ENCODE results near the gene ATG7. TPM values are rescaled to one million over a fixed set of nuclear protein-coding genes. Genes with fewer than 3 reads are reported as not detected.
A peak's percentile ranks its signal among the peaks of the same experiment; 100 is the strongest.

ATG7 gene
- total and polyA plus RNA-seq, 3 experiments from 2014 or later: 13.8 to 28.2 (median 28.0) TPM

- no peak for DNase-seq
- Mint-ChIP-seq H3K4me3 (no peak overlapping the region), H3K36me3 (peaks cover 0 to 23% (median 8%) of the 10 kb centered on the region in 3 donors), H3K27ac (peak overlapping the region in 7 of 8 donors; percentile 36 to 99 (median 80)), H3K27me3 (no peaks in the 10 kb centered on the region), H3K4me1 (peaks cover 55 to 71% (median 56%) of the 10 kb centered on the region in 3 donors), H3K9me3 (no peaks in the 10 kb centered on the region)
- CTCF ChIA-PET: interaction anchor here (1.1 kb wide), 1 partner anchor 9 kb away, joined by 4 read pairs; no protein-coding TSS in a partner anchor
- peaks cover 50% of the 10 kb centered on the region for H3K4me1 ChIP-seq (ENCODE audit: insufficient read depth, low read length)
- no peaks in the 10 kb centered on the region for H3K27me3 ChIP-seq (ENCODE audit: insufficient read depth, low read length, poor library complexity, severe bottlenecking)
- POLR2A ChIA-PET: interaction anchor here (0.6 to 1.2 kb wide), 2 partner anchors 16 to 39 kb away, joined by 3 to 4 read pairs; partner anchors contain the start of gene ATG7
- H3K9me3 ChIP-seq (ENCODE audit: low read length): no peaks in the 10 kb centered on the region
- H3K27ac ChIP-seq (ENCODE audit: low read depth, low read length): peak overlapping the region; percentile 65
- H3K36me3 ChIP-seq (ENCODE audit: insufficient read depth, low read length): no peaks in the 10 kb centered on the region
- H3K4me3 ChIP-seq (ENCODE audit: low read length): no peak overlapping the region
Measured at GRCh38 chr3:11288021-11288491, 15.9 kb downstream of the ATG7 start.

GRCh38 chr3:11288786-11289637, 16.8 kb downstream of the ATG7 start:
- H3K27me3 Mint-ChIP-seq: no peaks in the 10 kb centered on the region
- peaks cover 50% of the 10 kb centered on the region for H3K4me1 ChIP-seq (ENCODE audit: insufficient read depth, low read length)
- ChIA-PET CTCF (interaction anchor here (1.1 kb wide), 1 partner anchor 10 kb away, joined by 4 read pairs; no protein-coding TSS in a partner anchor), POLR2A (interaction anchor here (0.6 to 1.2 kb wide), 2 partner anchors 17 to 1282 kb away, joined by 4 to 9 read pairs; partner anchors contain the start of gene ATG7)
- no peaks in the 10 kb centered on the region for H3K9me3 Mint-ChIP-seq
- H3K27ac ChIP-seq (ENCODE audit: low read depth, low read length): peak overlapping the region; percentile 65
- H3K36me3 ChIP-seq (ENCODE audit: insufficient read depth, low read length): no peaks in the 10 kb centered on the region
- peak overlapping the region; percentile 10 to 70 (median 42) for H3K4me3 Mint-ChIP-seq
- peaks cover 55 to 71% (median 56%) of the 10 kb centered on the region in 3 donors for H3K4me1 Mint-ChIP-seq
- H3K27me3 ChIP-seq (ENCODE audit: insufficient read depth, low read length, poor library complexity, severe bottlenecking): no peaks in the 10 kb centered on the region
- peak in 1 of 5 donors; percentile 26 for DNase-seq
- no peak overlapping the region for H3K4me3 ChIP-seq (ENCODE audit: low read length)
- no peaks in the 10 kb centered on the region for H3K9me3 ChIP-seq (ENCODE audit: low read length)
- peak overlapping the region; percentile 80 to 99 (median 93) for H3K27ac Mint-ChIP-seq
- H3K36me3 Mint-ChIP-seq: peaks cover 0 to 14% (median 5%) of the 10 kb centered on the region in 3 donors

DNA sequence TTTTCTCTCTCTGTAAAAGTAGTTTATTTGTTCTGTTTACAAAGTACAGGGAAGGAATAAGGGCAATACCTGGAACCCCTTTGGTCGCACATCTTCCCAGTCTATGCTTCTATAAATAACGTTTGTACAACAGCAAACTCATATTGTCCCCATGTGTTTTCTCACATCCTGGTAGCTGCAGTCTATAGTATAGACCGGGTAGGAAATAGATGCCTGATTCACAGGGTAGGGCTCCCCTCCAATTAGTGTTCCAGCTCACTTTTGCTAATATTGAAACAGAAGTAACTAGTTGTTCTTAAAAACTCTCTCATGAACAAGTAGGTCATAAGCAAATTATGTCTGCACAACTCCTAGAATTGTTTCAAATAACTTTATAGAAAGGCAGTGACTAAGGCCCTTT, 17.7 kb downstream of the ATG7 start:
- peak overlapping the region in 7 of 8 donors; percentile 80 to 99 (median 95) for H3K27ac Mint-ChIP-seq
- CTCF ChIA-PET: interaction anchor here (1.7 kb wide), 1 partner anchor 8 kb away, joined by 3 read pairs; no protein-coding TSS in a partner anchor
- no peaks in the 10 kb centered on the region for H3K9me3 Mint-ChIP-seq
- H3K4me3 Mint-ChIP-seq: peak overlapping the region in 1 of 7 donors; percentile 70
- peaks cover 0 to 11% (median 4%) of the 10 kb centered on the region in 3 donors for H3K36me3 Mint-ChIP-seq
- peaks cover 55 to 71% (median 56%) of the 10 kb centered on the region in 3 donors for H3K4me1 Mint-ChIP-seq
- no peaks in the 10 kb centered on the region for H3K36me3 ChIP-seq (ENCODE audit: insufficient read depth, low read length)
- POLR2A ChIA-PET: no interaction called here
- H3K4me3 ChIP-seq (ENCODE audit: low read length): no peak overlapping the region
- H3K27me3 Mint-ChIP-seq: no peaks in the 10 kb centered on the region
- no peaks in the 10 kb centered on the region for H3K27me3 ChIP-seq (ENCODE audit: insufficient read depth, low read length, poor library complexity, severe bottlenecking)
- no peaks in the 10 kb centered on the region for H3K9me3 ChIP-seq (ENCODE audit: low read length)
- peak overlapping the region; percentile 34 for H3K27ac ChIP-seq (ENCODE audit: low read depth, low read length)
- H3K4me1 ChIP-seq (ENCODE audit: insufficient read depth, low read length): peaks cover 50% of the 10 kb centered on the region
- no peak for DNase-seq

DNA sequence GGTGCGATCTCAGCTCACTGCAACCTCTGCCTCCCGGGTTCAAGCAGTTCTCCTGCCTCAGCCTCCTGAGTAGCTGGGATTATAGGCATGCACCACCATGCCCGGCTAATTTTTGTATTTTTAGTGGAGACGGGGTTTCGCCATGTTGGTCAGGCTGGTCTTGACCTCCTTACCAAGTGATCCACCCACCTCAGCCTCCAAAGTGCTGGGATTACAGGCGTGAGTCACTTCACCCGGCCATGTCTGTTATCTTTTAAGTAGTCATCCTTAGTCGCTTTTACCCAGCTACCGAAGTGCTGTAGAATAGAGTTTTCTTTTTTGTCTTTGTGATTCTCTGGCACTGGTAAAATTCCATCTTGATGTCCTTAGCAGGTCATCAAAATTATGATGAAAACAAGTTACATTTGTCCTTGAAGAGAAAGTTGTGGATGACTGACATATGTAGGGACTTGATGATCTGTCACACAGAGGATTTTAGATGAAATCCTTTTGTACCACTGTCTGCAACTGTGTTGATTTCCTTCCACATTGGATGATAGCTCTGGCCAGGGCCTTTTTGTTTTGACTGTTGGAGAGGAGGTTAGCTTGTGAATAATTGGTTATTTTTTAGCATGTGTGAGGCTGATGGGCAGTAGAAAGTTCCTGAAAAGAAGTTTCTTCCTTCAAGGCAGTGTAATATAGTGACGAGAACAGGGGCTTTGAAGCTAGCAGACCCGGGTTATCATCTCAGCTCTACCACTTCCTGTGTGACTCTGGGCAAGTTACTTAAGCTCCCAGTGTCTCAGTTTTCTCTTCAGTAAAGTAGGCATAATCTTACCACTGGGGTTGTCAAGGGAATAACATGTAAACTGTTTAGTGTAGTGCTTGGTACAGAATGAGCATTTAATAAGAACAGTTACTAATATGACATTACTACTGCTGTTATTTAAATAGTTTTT, 18.8 kb downstream of the ATG7 start:
- peak overlapping the region; percentile 69 for H3K27ac ChIP-seq (ENCODE audit: low read depth, low read length)
- H3K4me1 ChIP-seq (ENCODE audit: insufficient read depth, low read length): peaks cover 50% of the 10 kb centered on the region
- ChIA-PET POLR2A (interaction anchor here (1.2 to 3.9 kb wide), 3 partner anchors 9 to 354 kb away, joined by 4 to 20 read pairs (median 6); partner anchors contain the start of gene ATG7), CTCF (interaction anchor here (0.7 to 1.7 kb wide), 3 partner anchors 9 to 53 kb away, joined by 3 to 7 read pairs (median 3); partner anchors contain the start of gene ATG7)
- no peaks in the 10 kb centered on the region for H3K36me3 ChIP-seq (ENCODE audit: insufficient read depth, low read length)
- peak; percentile 10 to 63 (median 49) for DNase-seq
- no peaks in the 10 kb centered on the region for H3K9me3 ChIP-seq (ENCODE audit: low read length)
- no peak overlapping the region for H3K4me3 ChIP-seq (ENCODE audit: low read length)
- Mint-ChIP-seq H3K9me3 (no peaks in the 10 kb centered on the region), H3K4me3 (peak overlapping the region in 6 of 7 donors; percentile 58 to 71 (median 66)), H3K27me3 (no peaks in the 10 kb centered on the region), H3K27ac (peak overlapping the region; percentile 88 to 99 (median 95)), H3K4me1 (peaks cover 54 to 61% (median 56%) of the 10 kb centered on the region in 3 donors), H3K36me3 (peaks cover 0 to 9% (median 5%) of the 10 kb centered on the region in 3 donors)
- H3K27me3 ChIP-seq (ENCODE audit: insufficient read depth, low read length, poor library complexity, severe bottlenecking): no peaks in the 10 kb centered on the region

GRCh38 chr3:11291808-11292207, 19.6 kb downstream of the ATG7 start:
- DNase-seq: no peak
- Histone ChIP-seq H3K4me3 (ENCODE audit: low read length) (no peak overlapping the region), H3K9me3 (ENCODE audit: low read length) (no peaks in the 10 kb centered on the region), H3K27me3 (ENCODE audit: insufficient read depth, low read length, poor library complexity, severe bottlenecking) (no peaks in the 10 kb centered on the region), H3K27ac (ENCODE audit: low read depth, low read length) (peak overlapping the region; percentile 69), H3K4me1 (ENCODE audit: insufficient read depth, low read length) (peaks cover 50% of the 10 kb centered on the region), H3K36me3 (ENCODE audit: insufficient read depth, low read length) (no peaks in the 10 kb centered on the region)
- ChIA-PET CTCF (interaction anchor here (0.7 to 1.6 kb wide), 2 partner anchors 20 to 54 kb away, joined by 3 to 7 read pairs; partner anchors contain the start of gene ATG7), POLR2A (interaction anchor here (1.4 to 3.9 kb wide), 2 partner anchors 10 to 19 kb away, joined by 6 to 20 read pairs; partner anchors contain the start of gene ATG7)
- peak overlapping the region; percentile 88 to 99 (median 95) for H3K27ac Mint-ChIP-seq
- no peaks in the 10 kb centered on the region for H3K9me3 Mint-ChIP-seq
- peak overlapping the region in 6 of 7 donors; percentile 37 to 71 (median 65) for H3K4me3 Mint-ChIP-seq
- H3K36me3 Mint-ChIP-seq: peaks cover 0 to 7% (median 3%) of the 10 kb centered on the region in 3 donors
- H3K4me1 Mint-ChIP-seq: peaks cover 56 to 57% (median 56%) of the 10 kb centered on the region in 3 donors
- H3K27me3 Mint-ChIP-seq: no peaks in the 10 kb centered on the region

DNA sequence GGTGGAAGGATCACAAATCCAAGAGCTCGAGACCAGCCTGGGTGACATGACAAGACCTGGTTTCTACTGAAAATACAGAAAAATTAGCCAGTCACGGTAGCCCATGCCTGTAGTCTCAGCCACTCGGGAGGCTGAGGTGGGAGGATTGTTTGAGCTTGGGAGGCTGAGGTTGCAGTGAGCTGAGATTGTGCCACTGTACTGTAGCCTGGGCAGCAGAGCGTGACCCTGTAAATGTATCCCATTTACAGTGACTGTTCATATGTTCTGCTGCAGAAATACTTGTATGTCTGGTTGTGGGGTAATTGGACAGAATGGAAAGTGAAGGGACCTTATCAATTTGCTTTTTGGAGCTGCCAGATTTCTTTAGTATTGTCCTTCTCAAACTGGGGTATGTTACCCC, 24.9 kb downstream of the ATG7 start:
- H3K36me3 Mint-ChIP-seq: peaks cover 14 to 47% (median 18%) of the 10 kb centered on the region in 3 donors
- H3K4me1 Mint-ChIP-seq: peaks cover 15 to 25% (median 18%) of the 10 kb centered on the region in 3 donors
- CTCF ChIA-PET: interaction anchor here (1.1 to 1.8 kb wide), 2 partner anchors 25 to 37 kb away, joined by 3 to 5 read pairs; partner anchors contain the start of gene ATG7
- POLR2A ChIA-PET: no interaction called here
- no peak overlapping the region for H3K27ac ChIP-seq (ENCODE audit: low read depth, low read length)
- no peak overlapping the region for H3K4me3 Mint-ChIP-seq
- H3K36me3 ChIP-seq (ENCODE audit: insufficient read depth, low read length): peaks cover 15% of the 10 kb centered on the region
- H3K27me3 Mint-ChIP-seq: no peaks in the 10 kb centered on the region
- no peaks in the 10 kb centered on the region for H3K9me3 Mint-ChIP-seq
- H3K4me1 ChIP-seq (ENCODE audit: insufficient read depth, low read length): peaks cover 5% of the 10 kb centered on the region
- no peaks in the 10 kb centered on the region for H3K9me3 ChIP-seq (ENCODE audit: low read length)
- H3K27ac Mint-ChIP-seq: peak overlapping the region in 1 of 8 donors; percentile 6
- H3K4me3 ChIP-seq (ENCODE audit: low read length): no peak overlapping the region
- no peak for DNase-seq
- no peaks in the 10 kb centered on the region for H3K27me3 ChIP-seq (ENCODE audit: insufficient read depth, low read length, poor library complexity, severe bottlenecking)

DNA sequence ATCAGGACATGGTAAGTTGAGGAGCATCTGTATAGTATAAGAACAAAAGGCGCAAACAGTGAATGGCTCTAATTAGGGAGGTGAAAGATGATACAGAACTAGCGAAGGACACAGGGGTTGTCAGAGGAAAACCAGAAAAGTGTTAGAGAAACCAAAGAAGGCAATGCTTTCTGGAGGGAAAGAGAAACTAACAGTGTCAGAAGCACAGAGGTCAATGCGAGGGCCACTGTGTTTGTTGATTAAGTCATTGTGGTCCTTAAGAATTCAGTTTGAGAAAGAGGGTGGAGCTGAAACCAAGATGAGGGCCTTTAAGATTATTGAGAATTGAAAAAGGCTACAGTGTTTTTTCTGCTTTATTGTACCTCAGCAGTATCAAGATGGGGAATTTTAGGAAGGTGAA, 28.8 kb downstream of the ATG7 start:
- H3K4me3 Mint-ChIP-seq: peak overlapping the region in 6 of 7 donors; percentile 9 to 38 (median 30)

More for the DNA sequence above, 28.8 kb downstream of the ATG7 start:
- Histone ChIP-seq H3K36me3 (ENCODE audit: insufficient read depth, low read length) (peaks cover 24% of the 10 kb centered on the region), H3K27ac (ENCODE audit: low read depth, low read length) (no peak overlapping the region), H3K4me3 (ENCODE audit: low read length) (no peak overlapping the region), H3K27me3 (ENCODE audit: insufficient read depth, low read length, poor library complexity, severe bottlenecking) (no peaks in the 10 kb centered on the region), H3K4me1 (ENCODE audit: insufficient read depth, low read length) (no peaks in the 10 kb centered on the region), H3K9me3 (ENCODE audit: low read length) (no peaks in the 10 kb centered on the region)
- ChIA-PET CTCF (no interaction called here), POLR2A (no interaction called here)
- DNase-seq: no peak
- Mint-ChIP-seq H3K4me1 (peaks cover 21 to 28% (median 27%) of the 10 kb centered on the region in 3 donors), H3K27me3 (no peaks in the 10 kb centered on the region), H3K27ac (peak overlapping the region; percentile 18 to 89 (median 76)), H3K9me3 (no peaks in the 10 kb centered on the region), H3K36me3 (peaks cover 21 to 71% (median 31%) of the 10 kb centered on the region in 3 donors)
